ENCODE results near the gene POLA2.

GRCh38 chr11:65214212-65214845, 47.4 kb upstream of the POLA2 start:
- TF ChIP-seq FOXA3 (CRISPR knock-in tag; conservative IDR thresholded peaks at IDR 0.05 in 1 of 2, IDR thresholded peaks at IDR 0.05 in 1 of 2) (no peak), POLR2A (conservative IDR thresholded peaks at IDR 0.05) (no peak), MGA (IDR thresholded peaks at IDR 0.05) (no peak), HMG20B (CRISPR knock-in tag; IDR thresholded peaks at IDR 0.05) (no peak), REST (IDR thresholded peaks at IDR 0.05; ENCODE audit: borderline replicate concordance) (no peak), REST (CRISPR knock-in tag; IDR thresholded peaks at IDR 0.05; ENCODE audit: low read depth) (no peak)
- TF ChIP-seq, protein P1, sequence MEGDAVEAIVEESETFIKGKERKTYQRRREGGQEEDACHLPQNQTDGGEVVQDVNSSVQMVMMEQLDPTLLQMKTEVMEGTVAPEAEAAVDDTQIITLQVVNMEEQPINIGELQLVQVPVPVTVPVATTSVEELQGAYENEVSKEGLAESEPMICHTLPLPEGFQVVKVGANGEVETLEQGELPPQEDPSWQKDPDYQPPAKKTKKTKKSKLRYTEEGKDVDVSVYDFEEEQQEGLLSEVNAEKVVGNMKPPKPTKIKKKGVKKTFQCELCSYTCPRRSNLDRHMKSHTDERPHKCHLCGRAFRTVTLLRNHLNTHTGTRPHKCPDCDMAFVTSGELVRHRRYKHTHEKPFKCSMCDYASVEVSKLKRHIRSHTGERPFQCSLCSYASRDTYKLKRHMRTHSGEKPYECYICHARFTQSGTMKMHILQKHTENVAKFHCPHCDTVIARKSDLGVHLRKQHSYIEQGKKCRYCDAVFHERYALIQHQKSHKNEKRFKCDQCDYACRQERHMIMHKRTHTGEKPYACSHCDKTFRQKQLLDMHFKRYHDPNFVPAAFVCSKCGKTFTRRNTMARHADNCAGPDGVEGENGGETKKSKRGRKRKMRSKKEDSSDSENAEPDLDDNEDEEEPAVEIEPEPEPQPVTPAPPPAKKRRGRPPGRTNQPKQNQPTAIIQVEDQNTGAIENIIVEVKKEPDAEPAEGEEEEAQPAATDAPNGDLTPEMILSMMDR (IDR thresholded peaks at IDR 0.05 in 2 of 3, conservative IDR thresholded peaks at IDR 0.05 in 1 of 3; ENCODE audit: insufficient read depth in 2 of 3, low read depth in 1 of 3, low read length in 3 of 3): no peak
- TF ChIP-seq, protein P2, sequence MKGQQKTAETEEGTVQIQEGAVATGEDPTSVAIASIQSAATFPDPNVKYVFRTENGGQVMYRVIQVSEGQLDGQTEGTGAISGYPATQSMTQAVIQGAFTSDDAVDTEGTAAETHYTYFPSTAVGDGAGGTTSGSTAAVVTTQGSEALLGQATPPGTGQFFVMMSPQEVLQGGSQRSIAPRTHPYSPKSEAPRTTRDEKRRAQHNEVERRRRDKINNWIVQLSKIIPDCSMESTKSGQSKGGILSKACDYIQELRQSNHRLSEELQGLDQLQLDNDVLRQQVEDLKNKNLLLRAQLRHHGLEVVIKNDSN (CRISPR knock-in tag; IDR thresholded peaks at IDR 0.05): no peak
